Activated CD8-positive, alpha-beta T cell treated with anti-CD3 and anti-CD28 coated beads, Interleukin-2, amount 10 ng/mL, durations not matched to agents 7 days and 5 days (primary cell): ENCODE measurements around the gene CBFA2T3. TPM values are rescaled to one million over a fixed set of nuclear protein-coding genes. Genes with fewer than 3 reads are reported as not detected.

ENCODE experiments used
- ATAC-seq: fragments of 150-1000 bp; cut with Tn5 transposase; one replicate; pipeline ENCODE4 v1.10.0; 2021; ENCODE audit warnings: moderate library complexity
- CTCF ChIA-PET: fragments of 350-600 bp; sonication (Branson Sonifier 250); formaldehyde crosslinking; loops from one replicate; lab custom pipeline; 2021; ENCODE audit warnings: antibody characterized with exemption; lab: Charles Lee
- POLR2A ChIA-PET: fragments of 350-600 bp; sonication (Branson Sonifier 250); formaldehyde crosslinking; loops from one replicate; lab custom pipeline; 2021; ENCODE audit warnings: antibody characterized with exemption; lab: Charles Lee
- DNase-seq: peaks from one replicate; pipeline ENCODE4 v3.0.0-alpha.2; 2020
- H3K27ac Mint-ChIP-seq: one replicate; pipeline ENCODE4 v1.8.0; 2021; ENCODE audit warnings: mild to moderate bottlenecking, mixed read lengths
- H3K27me3 Mint-ChIP-seq: one replicate; pipeline ENCODE4 v1.8.0; 2021; ENCODE audit warnings: low read depth, mixed read lengths
- H3K36me3 Mint-ChIP-seq: one replicate; pipeline ENCODE4 v1.8.0; 2021; ENCODE audit warnings: low read depth, mixed read lengths
- H3K4me1 Mint-ChIP-seq: one replicate; pipeline ENCODE4 v1.8.0; 2021; ENCODE audit warnings: low read depth, mixed read lengths
- H3K4me3 Mint-ChIP-seq: one replicate; pipeline ENCODE4 v1.8.0; 2021; ENCODE audit warnings: mild to moderate bottlenecking, mixed read lengths
- H3K9me3 Mint-ChIP-seq: one replicate; pipeline ENCODE4 v1.8.0; 2022; ENCODE audit warnings: mixed read lengths; ENCODE audit not compliant: insufficient read depth
- total RNA-seq, 2 experiments: library from RNA; stranded (reverse); gene quantifications; one replicate each; pipeline ENCODE4 v1.2.3, GENCODE V29; 2021

CBFA2T3 gene
- total RNA-seq, 2 experiments from 2014 or later, result not detected

GRCh38 chr16:88957887-88958577, 19.0 kb downstream of the CBFA2T3 start:
- H3K27ac Mint-ChIP-seq, result peak overlapping the region; percentile 21
- ChIA-PET POLR2A (interaction anchor here (0.7 to 1.9 kb wide), 3 partner anchors 10 to 136 kb away, joined by 3 to 5 read pairs (median 3); partner anchors contain the start of gene ACSF3), CTCF (interaction anchor here (1.6 kb wide), 1 partner anchor 15 kb away, joined by 5 read pairs; no protein-coding TSS in a partner anchor)
- H3K4me1 Mint-ChIP-seq, result peaks cover 30% of the 10 kb centered on the region
- ATAC-seq, result peak; percentile 67
- no peaks in the 10 kb centered on the region for H3K36me3 Mint-ChIP-seq
- peak; percentile 49 for DNase-seq
- H3K9me3 Mint-ChIP-seq, result no peaks in the 10 kb centered on the region
- peaks cover 20% of the 10 kb centered on the region for H3K27me3 Mint-ChIP-seq
- H3K4me3 Mint-ChIP-seq, result peak overlapping the region; percentile 17

- Mint-ChIP-seq H3K9me3 (no peaks in the 10 kb centered on the region), H3K4me3 (peak overlapping the region; percentile 17), H3K27me3 (peaks cover 20% of the 10 kb centered on the region), H3K4me1 (peaks cover 24% of the 10 kb centered on the region), H3K36me3 (no peaks in the 10 kb centered on the region), H3K27ac (peak overlapping the region; percentile 40)
- ChIA-PET CTCF (interaction anchor here (1.6 kb wide), 1 partner anchor 14 kb away, joined by 5 read pairs; no protein-coding TSS in a partner anchor), POLR2A (interaction anchor here (0.7 to 1.9 kb wide), 3 partner anchors 11 to 137 kb away, joined by 3 to 5 read pairs (median 3); partner anchors contain the start of gene ACSF3)
- ATAC-seq (peak; percentile 18), DNase-seq (no peak)
These were observed 19.6 kb downstream of the CBFA2T3 start for GRCh38 chr16:88957433-88957767.

- H3K4me3 Mint-ChIP-seq, result no peak overlapping the region
- peaks cover 22% of the 10 kb centered on the region for H3K4me1 Mint-ChIP-seq
- peak overlapping the region; percentile 25 for H3K27ac Mint-ChIP-seq
- DNase-seq (peak; percentile 32), ATAC-seq (peak; percentile 25)
- ChIA-PET CTCF (interaction anchor here (1.6 kb wide), 1 partner anchor 14 kb away, joined by 5 read pairs; no protein-coding TSS in a partner anchor), POLR2A (interaction anchor here (1.2 to 1.9 kb wide), 2 partner anchors 12 to 137 kb away, joined by 3 to 5 read pairs; partner anchors contain the start of gene ACSF3)
- no peaks in the 10 kb centered on the region for H3K9me3 Mint-ChIP-seq
- H3K36me3 Mint-ChIP-seq, result no peaks in the 10 kb centered on the region
- H3K27me3 Mint-ChIP-seq, result peaks cover 20% of the 10 kb centered on the region
These were observed 20.2 kb downstream of the CBFA2T3 start for GRCh38 chr16:88956546-88957432.

GRCh38 chr16:88955906-88956305, 21.1 kb downstream of the CBFA2T3 start:
- no peak overlapping the region for H3K27ac Mint-ChIP-seq
- peaks cover 20% of the 10 kb centered on the region for H3K27me3 Mint-ChIP-seq
- ChIA-PET CTCF (no interaction called here), POLR2A (no interaction called here)
- no peak for ATAC-seq
- no peak for DNase-seq
- peaks cover 22% of the 10 kb centered on the region for H3K4me1 Mint-ChIP-seq
- no peak overlapping the region for H3K4me3 Mint-ChIP-seq
- no peaks in the 10 kb centered on the region for H3K9me3 Mint-ChIP-seq
- H3K36me3 Mint-ChIP-seq, result no peaks in the 10 kb centered on the region

- Mint-ChIP-seq H3K4me3 (no peak overlapping the region), H3K4me1 (peaks cover 19% of the 10 kb centered on the region), H3K9me3 (no peaks in the 10 kb centered on the region), H3K36me3 (no peaks in the 10 kb centered on the region), H3K27ac (no peak overlapping the region), H3K27me3 (peaks cover 12% of the 10 kb centered on the region)
- ChIA-PET POLR2A (no interaction called here), CTCF (no interaction called here)
- ATAC-seq, result no peak
- DNase-seq, result no peak
These were observed 23.9 kb downstream of the CBFA2T3 start for GRCh38 chr16:88953003-88953690.

GRCh38 chr16:88951989-88952388, 25.0 kb downstream of the CBFA2T3 start:
- no peak for DNase-seq
- Mint-ChIP-seq H3K4me1 (peaks cover 7% of the 10 kb centered on the region), H3K27me3 (peaks cover 1% of the 10 kb centered on the region), H3K27ac (no peak overlapping the region), H3K9me3 (no peaks in the 10 kb centered on the region), H3K36me3 (no peaks in the 10 kb centered on the region), H3K4me3 (no peak overlapping the region)
- no peak for ATAC-seq
- CTCF ChIA-PET, result no interaction called here
- POLR2A ChIA-PET, result no interaction called here

- H3K27me3 Mint-ChIP-seq, result no peaks in the 10 kb centered on the region
- POLR2A ChIA-PET, result no interaction called here
- DNase-seq (no peak), ATAC-seq (no peak)
- H3K4me1 Mint-ChIP-seq, result peaks cover 2% of the 10 kb centered on the region
- no peaks in the 10 kb centered on the region for H3K36me3 Mint-ChIP-seq
- CTCF ChIA-PET, result no interaction called here
- no peaks in the 10 kb centered on the region for H3K9me3 Mint-ChIP-seq
- no peak overlapping the region for H3K27ac Mint-ChIP-seq
- no peak overlapping the region for H3K4me3 Mint-ChIP-seq
These were observed 25.5 kb downstream of the CBFA2T3 start for GRCh38 chr16:88951501-88951900.

- no peak overlapping the region for H3K27ac Mint-ChIP-seq
- H3K36me3 Mint-ChIP-seq, result no peaks in the 10 kb centered on the region
- DNase-seq, result no peak
- ATAC-seq, result no peak
- H3K27me3 Mint-ChIP-seq, result peaks cover 11% of the 10 kb centered on the region
- H3K4me3 Mint-ChIP-seq, result no peak overlapping the region
- CTCF ChIA-PET, result interaction anchor here (1.2 kb wide), 1 partner anchor 267 kb away, joined by 4 read pairs; no protein-coding TSS in a partner anchor
- POLR2A ChIA-PET, result no interaction called here
- no peaks in the 10 kb centered on the region for H3K4me1 Mint-ChIP-seq
- no peaks in the 10 kb centered on the region for H3K9me3 Mint-ChIP-seq
These were observed 28.1 kb downstream of the CBFA2T3 start for GRCh38 chr16:88948781-88949490.

GRCh38 chr16:88945473-88945872, 31.5 kb downstream of the CBFA2T3 start:
- Mint-ChIP-seq H3K27me3 (peaks cover 26% of the 10 kb centered on the region), H3K27ac (no peak overlapping the region), H3K9me3 (no peaks in the 10 kb centered on the region), H3K36me3 (no peaks in the 10 kb centered on the region), H3K4me3 (no peak overlapping the region), H3K4me1 (peaks cover 12% of the 10 kb centered on the region)
- ATAC-seq, result no peak
- DNase-seq, result no peak
- POLR2A ChIA-PET, result no interaction called here
- CTCF ChIA-PET, result interaction anchor here (0.8 kb wide), 1 partner anchor 88 kb away, joined by 3 read pairs; no protein-coding TSS in a partner anchor

GRCh38 chr16:88943741-88944140, 33.3 kb downstream of the CBFA2T3 start:
- H3K4me1 Mint-ChIP-seq, result peaks cover 23% of the 10 kb centered on the region
- no peaks in the 10 kb centered on the region for H3K36me3 Mint-ChIP-seq
- peaks cover 38% of the 10 kb centered on the region for H3K27me3 Mint-ChIP-seq
- CTCF ChIA-PET, result interaction anchor here (1.5 to 1.7 kb wide), 2 partner anchors 14 to 223 kb away, joined by 5 read pairs; no protein-coding TSS in a partner anchor
- no peak overlapping the region for H3K27ac Mint-ChIP-seq
- POLR2A ChIA-PET, result interaction anchor here (1.1 kb wide), 1 partner anchor 274 kb away, joined by 3 read pairs; the partner anchor contains the start of gene ZNF778
- DNase-seq (no peak), ATAC-seq (no peak)
- H3K4me3 Mint-ChIP-seq, result no peak overlapping the region
- no peaks in the 10 kb centered on the region for H3K9me3 Mint-ChIP-seq
